Keratinocyte (primary cell): Measurements from ENCODE around the gene COL4A4. TPM values are rescaled to one million over a fixed set of nuclear protein-coding genes. Genes with fewer than 3 reads are reported as not detected.

ENCODE experiments used
- DNase-seq: peaks from one replicate; pipeline ENCODE4 v3.0.0-alpha.2; 2011; ENCODE audit warnings: low read depth, missing footprints, low spot score
- FAIRE-seq: peaks from 2 replicates; lab custom pipeline; 2011; peaks lifted over from hg19 to GRCh38; lab: Jason Lieb, UNC
- H2AFZ ChIP-seq: 2 replicates; pipeline ENCODE4 v1.6.0; 2012; ENCODE audit warnings: low read length, control low read depth, inconsistent platforms; ENCODE audit not compliant: control insufficient read depth
- H3K27ac ChIP-seq: 2 replicates; pipeline ENCODE4 v1.5.1; 2011; ENCODE audit warnings: low read length; ENCODE audit not compliant: control insufficient read depth, insufficient read depth
- H3K27me3 ChIP-seq: 3 replicates; pipeline ENCODE4 v1.6.0; 2011; ENCODE audit warnings: low read length; ENCODE audit not compliant: control insufficient read depth, insufficient read depth; ENCODE audit errors: extremely low read depth
- H3K36me3 ChIP-seq, 2 experiments: 2 replicates in 1 of 2; 3 replicates in 1 of 2; pipeline ENCODE4 v1.5.1; 2011; ENCODE audit warnings: low read length in 2 of 2, mild to moderate bottlenecking in 1 of 2; ENCODE audit not compliant: control insufficient read depth in 2 of 2, insufficient read depth in 2 of 2; ENCODE audit errors: extremely low read depth in 1 of 2
- H3K4me1 ChIP-seq: 3 replicates; pipeline ENCODE4 v1.5.1; 2011; ENCODE audit warnings: low read length; ENCODE audit not compliant: control insufficient read depth, insufficient read depth; ENCODE audit errors: extremely low read depth
- H3K4me2 ChIP-seq: 3 replicates; pipeline ENCODE4 v1.6.0; 2011; ENCODE audit warnings: low read depth, low read length; ENCODE audit not compliant: control insufficient read depth, insufficient read depth; ENCODE audit errors: extremely low read depth
- H3K4me3 ChIP-seq, 3 experiments: fragments of 200-600 bp in 1 of 3; sonication (generic) in 1 of 3; 2 replicates in 2 of 3; 3 replicates in 1 of 3; pipeline ENCODE4 v1.5.1; 2011 to 2016; ENCODE audit warnings: low read length in 3 of 3, mild to moderate bottlenecking in 3 of 3, control low read depth in 2 of 3, inconsistent platforms in 1 of 3, low read depth in 1 of 3, mixed read lengths in 1 of 3, mixed run types in 1 of 3, moderate library complexity in 1 of 3; ENCODE audit not compliant: control insufficient read depth in 2 of 3, insufficient read depth in 2 of 3; ENCODE audit errors: extremely low read depth in 1 of 3
- H3K79me2 ChIP-seq: 2 replicates; pipeline ENCODE4 v1.6.0; 2012; ENCODE audit warnings: low read length; ENCODE audit not compliant: control insufficient read depth, insufficient read depth
- H3K9ac ChIP-seq: 3 replicates; pipeline ENCODE4 v1.6.0; 2011; ENCODE audit warnings: low read length; ENCODE audit not compliant: control insufficient read depth, insufficient read depth; ENCODE audit errors: extremely low read depth
- H3K9me1 ChIP-seq: 3 replicates; pipeline ENCODE4 v1.6.0; 2011; ENCODE audit warnings: low read length; ENCODE audit not compliant: control insufficient read depth, insufficient read depth; ENCODE audit errors: extremely low read depth
- H3K9me3 ChIP-seq: 2 replicates; pipeline ENCODE4 v1.5.1; 2012; ENCODE audit warnings: low read depth, low read length; ENCODE audit not compliant: control insufficient read depth
- H4K20me1 ChIP-seq: 3 replicates; pipeline ENCODE4 v1.6.0; 2011; ENCODE audit warnings: low read length; ENCODE audit not compliant: control insufficient read depth, insufficient read depth; ENCODE audit errors: extremely low read depth
- CTCF ChIP-seq, 3 experiments: IDR thresholded peaks in 1 of 3; conservative IDR thresholded peaks in 1 of 3; optimal IDR thresholded peaks in 1 of 3; 2 replicates in 2 of 3; 3 replicates in 1 of 3; pipeline versions ENCODE3 to v1.5.1; 2011; ENCODE audit warnings: low read length in 3 of 3, mild to moderate bottlenecking in 3 of 3, moderate library complexity in 2 of 3, control low read depth in 1 of 3, inconsistent platforms in 1 of 3; ENCODE audit not compliant: insufficient read depth in 2 of 3; ENCODE audit errors: extremely low read depth in 1 of 3
- EZH2 ChIP-seq: IDR thresholded peaks from one replicate; pipeline ENCODE4 v1.6.1; 2012; ENCODE audit warnings: inconsistent platforms, mild to moderate bottlenecking, low read length, moderate library complexity
- dilution Hi-C: fragments of 300-500 bp; cut with MboI; formaldehyde crosslinking; loops from one replicate; pipeline ENCODE4 v1.7.0; 2020; ENCODE audit warnings: low sequenced_read_pairs; ENCODE audit not compliant: extremely low pct_ligation_motif_present
- polyA plus RNA-seq, 5 experiments: library from polyadenylated mRNA; depleted of rRNA in 3 of 5; stranded (reverse) in 3 of 5; stranded (forward) in 1 of 5; unstranded in 1 of 5; fragments of >200 nt; gene quantifications; 1 replicate in 1 of 5; 2 replicates in 3 of 5; 3 replicates in 1 of 5; pipeline versions ENCODE4 v1.2.1 to v1.2.3, GENCODE V29; 2011 to 2012; ENCODE audit warnings: missing spikeins in 2 of 5, low read depth in 1 of 5, low replicate concordance in 1 of 5

COL4A4 gene
- polyA plus RNA-seq, 1 donor (not counting 4 experiments of a cell fraction or from before 2014, with no cell fraction given), result not detected

GRCh38 chr2:227204452-227204851 is 40.4 kb upstream of the COL4A4 start:
- Histone ChIP-seq H2AFZ (no peak overlapping the region), H3K9ac (no peak overlapping the region), H3K27me3 (no peaks in the 10 kb centered on the region), H3K79me2 (no peaks in the 10 kb centered on the region), H3K36me3 (no peaks in the 10 kb centered on the region), H3K9me1 (no peaks in the 10 kb centered on the region), H3K4me2 (no peak overlapping the region), H3K4me1 (no peaks in the 10 kb centered on the region), H4K20me1 (no peaks in the 10 kb centered on the region), H3K4me3 (no peak overlapping the region), H3K9me3 (no peaks in the 10 kb centered on the region), H3K27ac (no peak overlapping the region)
- no peak for TF ChIP-seq EZH2
- no peak for TF ChIP-seq CTCF (optimal IDR thresholded peaks at IDR 0.05 in 1 of 3, IDR thresholded peaks at IDR 0.05 in 1 of 3, conservative IDR thresholded peaks at IDR 0.05 in 1 of 3; ENCODE audit: extremely low read depth in 1 of 3, insufficient read depth in 2 of 3, low read length in 3 of 3)
- dilution Hi-C loops, result no loop called here
- no peak for DNase-seq
- FAIRE-seq, result no peak

GRCh38 chr2:227201771-227202170 is 37.8 kb upstream of the COL4A4 start:
- Histone ChIP-seq H3K4me3 (no peak overlapping the region), H2AFZ (no peak overlapping the region), H4K20me1 (no peaks in the 10 kb centered on the region), H3K27ac (no peak overlapping the region), H3K4me2 (no peak overlapping the region), H3K9ac (no peak overlapping the region), H3K79me2 (no peaks in the 10 kb centered on the region), H3K9me3 (no peaks in the 10 kb centered on the region), H3K4me1 (no peaks in the 10 kb centered on the region), H3K9me1 (no peaks in the 10 kb centered on the region), H3K36me3 (no peaks in the 10 kb centered on the region), H3K27me3 (no peaks in the 10 kb centered on the region)
- DNase-seq (no peak), FAIRE-seq (no peak)
- dilution Hi-C loops, result no loop called here
- TF ChIP-seq CTCF (optimal IDR thresholded peaks at IDR 0.05 in 1 of 3, IDR thresholded peaks at IDR 0.05 in 1 of 3, conservative IDR thresholded peaks at IDR 0.05 in 1 of 3; ENCODE audit: extremely low read depth in 1 of 3, insufficient read depth in 2 of 3, low read length in 3 of 3) (no peak), EZH2 (no peak)
